Daoy (cell line): ENCODE measurements around the gene CXADR. TPM values are rescaled to one million over a fixed set of nuclear protein-coding genes. Genes with fewer than 3 reads are reported as not detected.
A peak's percentile ranks its signal among the peaks of the same experiment; 100 is the strongest.
"Not testable (repeated sequence)": the region's sequence is repeated elsewhere in the genome, so short reads cannot be mapped to it uniquely, and the experiment has no call there.

Source experiments
- DNase-seq: peaks from one replicate; pipeline ENCODE4 v3.0.0-alpha.2; 2015; ENCODE audit warnings: low read depth
- total RNA-seq: library from RNA; depleted of rRNA; stranded (reverse); fragments of >200 nt; shearing (Covaris generic); gene quantifications from 2 replicates; pipeline ENCODE4 v1.2.3, GENCODE V29; 2014; rRNA removed

Gene CXADR
- total RNA-seq = 5.1 and 7.4 TPM in 2 replicates

DNA sequence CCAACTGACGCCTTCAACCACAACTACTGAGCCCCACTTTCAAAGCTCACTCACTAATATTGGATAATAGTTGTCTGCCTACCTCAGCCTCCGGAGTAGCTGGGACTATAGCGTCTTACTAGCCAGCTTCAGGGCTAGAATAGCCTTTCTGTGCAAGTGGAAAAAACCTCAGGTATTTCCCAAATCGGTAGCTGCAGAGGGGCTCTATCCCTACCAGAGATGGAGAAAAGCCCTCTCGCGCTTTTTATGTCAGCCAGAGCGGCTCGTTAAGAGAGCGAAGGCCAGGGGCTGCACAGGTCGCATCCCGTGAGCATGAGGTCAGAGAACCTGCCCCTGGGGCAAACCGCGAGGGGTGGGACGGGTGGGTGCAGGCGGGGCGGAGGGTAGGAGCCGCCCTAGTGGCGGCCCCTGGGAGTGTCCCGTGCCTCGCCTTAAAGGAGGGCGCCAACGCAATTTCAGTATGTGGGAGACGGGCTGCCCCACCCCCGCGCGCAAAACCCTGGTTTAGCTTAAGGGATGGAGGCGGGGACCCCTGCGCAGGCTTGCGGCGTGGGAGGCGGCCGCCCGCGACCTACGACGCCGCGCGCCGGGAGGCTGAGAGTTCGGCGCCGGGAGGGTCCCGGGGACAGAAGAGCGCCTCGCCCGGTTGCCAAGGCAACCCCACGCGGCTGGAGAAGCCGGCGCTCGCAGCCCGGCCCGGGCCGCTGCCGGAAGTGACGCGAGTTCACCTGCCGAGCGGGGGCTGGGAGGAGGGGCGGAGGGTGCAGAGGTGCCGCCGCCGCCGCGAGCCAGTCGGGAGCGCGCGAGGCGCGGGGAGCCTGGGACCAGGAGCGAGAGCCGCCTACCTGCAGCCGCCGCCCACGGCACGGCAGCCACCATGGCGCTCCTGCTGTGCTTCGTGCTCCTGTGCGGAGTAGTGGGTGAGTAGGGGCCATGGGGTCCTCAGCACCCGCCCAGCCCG lies at the start of gene CXADR:
Gene CXADR (plus strand): TSS at position 791 of the 961 bp plus-strand sequence. CDS start 87 bp downstream, at position 878.
- DNase-seq = peak; percentile 78

DNA sequence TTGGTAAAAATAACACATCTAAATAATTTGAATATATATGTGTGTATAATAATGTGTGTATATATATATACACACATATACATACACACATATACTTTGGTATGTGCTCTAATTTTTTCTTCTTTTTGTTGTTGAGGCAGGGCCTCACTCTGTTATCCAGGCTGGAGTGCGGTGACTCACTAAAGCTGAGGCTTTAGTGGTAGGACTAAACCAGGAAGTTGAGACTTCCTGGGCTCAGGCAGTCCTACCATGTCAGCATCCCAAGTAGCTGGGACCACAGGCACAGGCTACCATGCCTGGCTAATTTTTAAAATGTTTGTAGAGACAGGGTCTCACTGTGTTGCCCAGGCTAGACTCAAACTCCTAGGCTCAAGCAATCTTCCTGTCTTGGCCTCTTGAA lies 46.7 kb upstream of the CXADR start:
- DNase-seq = peak; percentile 84

DNA sequence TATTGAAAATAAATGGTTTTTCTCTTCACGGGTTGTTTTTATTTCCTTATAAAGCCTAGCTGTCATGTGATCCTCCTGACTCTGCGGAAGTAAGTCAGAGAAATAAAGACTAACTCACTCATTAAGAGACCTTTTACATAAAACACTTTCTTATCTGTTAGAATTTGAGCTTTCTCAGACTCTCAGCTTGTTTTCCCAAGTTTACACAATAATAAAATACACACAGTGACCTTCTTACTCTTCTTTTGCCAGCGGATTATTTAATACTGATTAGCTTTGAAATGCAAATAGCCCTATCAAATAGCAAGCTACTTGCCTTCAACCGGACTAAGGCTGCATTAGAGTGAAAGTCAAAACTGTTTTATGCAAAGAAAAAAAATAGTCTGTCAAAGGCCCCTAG lies 45.5 kb upstream of the CXADR start:
- no peak for DNase-seq

DNA sequence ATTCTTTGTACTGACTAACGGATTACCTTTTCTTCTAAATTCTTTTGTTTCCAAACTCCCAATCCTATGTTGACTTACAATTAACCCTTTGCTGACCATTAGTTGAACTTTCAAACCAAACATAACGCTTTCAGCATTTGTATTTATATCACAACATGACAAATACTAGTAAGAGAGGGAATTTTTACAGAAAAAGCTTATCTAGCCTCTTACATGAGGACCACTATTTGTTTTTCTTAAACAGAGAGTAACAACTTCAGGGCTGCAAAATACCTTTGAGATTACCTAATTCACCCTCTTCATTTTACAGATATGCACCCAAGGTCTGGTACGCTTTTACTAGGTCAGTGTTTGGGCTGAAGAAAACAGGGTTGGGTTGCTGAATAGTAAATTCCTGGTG lies 45.0 kb upstream of the CXADR start:
- no peak for DNase-seq

DNA sequence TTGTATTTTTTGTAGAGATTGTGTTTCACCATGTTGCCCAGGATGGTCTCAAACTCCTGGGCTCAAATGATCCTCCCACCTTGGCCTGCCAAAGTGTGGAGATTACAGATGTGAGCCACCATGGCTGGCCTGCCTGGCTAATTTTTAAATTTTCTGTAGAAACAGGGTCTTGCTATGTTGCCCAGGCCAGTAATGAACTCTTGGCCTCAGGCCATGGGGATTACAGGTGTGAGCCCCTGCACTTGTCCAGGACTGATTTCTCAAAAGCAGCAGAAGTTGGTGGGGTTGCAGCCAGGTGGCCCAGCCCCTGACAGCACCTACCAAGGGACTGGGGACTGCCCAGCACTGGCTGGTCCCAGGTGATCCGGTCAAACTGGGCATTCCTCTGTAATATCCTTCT lies 44.1 kb upstream of the CXADR start:
- DNase-seq = no peak

DNA sequence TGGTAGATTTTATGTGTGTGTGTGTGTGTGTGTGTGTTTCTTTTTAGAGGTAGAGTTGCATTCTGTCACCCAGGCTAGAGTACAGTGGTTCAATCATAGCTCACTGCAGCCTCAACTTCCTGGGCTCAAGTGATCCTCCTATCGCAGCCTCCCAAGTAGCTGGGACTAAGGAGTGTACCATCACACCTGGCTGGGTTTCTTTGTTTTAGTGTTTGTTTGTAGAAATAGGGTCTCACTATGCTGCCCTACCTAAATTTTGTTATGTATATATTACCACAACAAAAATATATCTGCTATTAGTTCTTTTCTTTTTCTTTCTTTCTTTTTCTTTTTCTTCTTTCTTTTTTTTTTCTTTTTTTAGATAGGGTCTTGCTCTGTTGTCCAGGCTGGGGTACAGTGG lies 43.1 kb upstream of the CXADR start:
- DNase-seq = no peak

DNA sequence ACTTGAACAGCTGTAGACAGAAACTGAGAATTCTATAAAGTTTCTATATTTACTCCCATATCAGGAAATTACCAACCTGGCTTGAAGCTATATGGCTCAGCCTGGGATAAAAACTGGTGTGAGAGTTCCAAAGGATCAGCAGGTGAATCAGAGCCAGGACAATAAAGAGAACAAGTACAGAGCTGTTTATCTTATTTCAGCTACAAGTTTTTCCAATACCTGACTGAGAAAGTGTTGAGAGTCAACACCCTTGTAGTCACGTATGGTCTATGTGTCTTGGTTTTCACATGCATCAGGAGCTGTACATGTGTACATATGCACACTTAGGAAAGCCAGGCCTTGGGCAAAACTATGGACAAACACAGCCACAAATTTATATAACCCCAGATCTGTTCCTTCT lies 40.7 kb upstream of the CXADR start:
- no peak for DNase-seq

DNA sequence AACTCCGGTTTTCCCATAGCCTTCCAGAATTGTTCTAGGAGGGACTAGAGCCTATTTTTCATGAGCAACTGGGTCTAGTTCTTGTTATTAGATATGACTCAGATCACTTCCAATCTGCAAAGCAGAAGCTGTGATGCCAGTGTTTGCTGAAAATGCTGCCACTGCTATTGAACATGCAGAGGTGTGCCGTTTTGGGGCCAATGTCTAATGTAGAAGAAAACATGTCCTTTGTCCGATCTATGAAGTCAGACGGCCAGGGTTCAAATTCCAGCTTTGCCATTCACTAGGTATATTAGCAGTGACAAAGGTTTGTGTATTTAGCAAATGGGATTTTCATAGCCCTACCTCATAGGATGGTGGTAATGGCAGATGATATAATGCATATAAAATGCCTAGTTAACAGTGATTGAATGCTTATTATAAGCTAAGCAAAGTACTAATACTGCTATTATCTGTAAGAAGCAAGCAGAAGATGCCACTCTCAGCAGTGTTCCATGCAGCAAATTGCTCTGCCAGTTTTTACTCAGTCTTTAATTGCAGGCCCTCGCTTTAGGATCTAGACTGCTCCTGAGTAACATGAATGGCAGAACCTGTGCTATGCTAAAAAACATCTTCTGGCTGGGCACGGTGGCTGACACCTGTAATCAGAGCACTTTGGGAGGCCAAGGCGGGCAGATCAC lies 40.1 kb upstream of the CXADR start:
- DNase-seq = no peak

DNA sequence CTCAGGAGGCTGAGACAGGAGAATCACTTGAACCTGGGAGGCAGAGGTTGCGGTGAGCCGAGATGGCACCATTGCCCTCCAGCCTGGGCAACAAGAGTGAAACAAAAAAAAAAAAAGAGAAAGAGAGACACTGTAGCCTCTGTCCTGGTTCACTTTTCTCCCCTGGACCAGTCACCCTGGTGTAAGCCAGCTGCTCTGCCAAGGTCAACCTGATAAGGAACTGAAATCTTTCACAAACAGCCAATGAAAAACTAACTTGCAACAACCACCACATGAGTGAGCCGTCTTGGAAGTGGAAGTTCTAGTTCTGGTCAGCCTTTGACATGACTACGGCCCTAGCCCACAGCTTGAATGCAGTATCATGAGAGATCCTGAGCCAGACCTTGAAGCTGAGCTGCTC lies 36.8 kb upstream of the CXADR start:
- no peak for DNase-seq

DNA sequence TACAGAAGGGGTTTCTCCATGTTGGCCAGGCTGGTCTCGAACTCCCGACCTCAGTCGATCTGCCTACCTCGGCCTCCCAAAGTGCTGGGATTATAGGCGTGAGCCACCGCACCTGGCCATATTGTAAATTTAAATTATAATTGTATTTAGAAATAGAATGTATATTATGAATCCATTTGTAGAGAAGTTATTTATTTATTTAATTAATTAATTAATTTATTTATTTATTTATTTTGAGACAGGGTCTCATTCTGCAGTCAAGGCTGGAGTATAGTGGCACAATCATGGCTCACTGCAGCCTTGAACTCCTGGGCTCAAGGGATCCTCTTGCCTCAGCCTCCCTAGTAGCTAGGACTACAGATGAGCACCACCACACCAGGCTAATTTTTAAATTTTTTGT lies 34.7 kb upstream of the CXADR start:
- not testable (repeated sequence) for DNase-seq

DNA sequence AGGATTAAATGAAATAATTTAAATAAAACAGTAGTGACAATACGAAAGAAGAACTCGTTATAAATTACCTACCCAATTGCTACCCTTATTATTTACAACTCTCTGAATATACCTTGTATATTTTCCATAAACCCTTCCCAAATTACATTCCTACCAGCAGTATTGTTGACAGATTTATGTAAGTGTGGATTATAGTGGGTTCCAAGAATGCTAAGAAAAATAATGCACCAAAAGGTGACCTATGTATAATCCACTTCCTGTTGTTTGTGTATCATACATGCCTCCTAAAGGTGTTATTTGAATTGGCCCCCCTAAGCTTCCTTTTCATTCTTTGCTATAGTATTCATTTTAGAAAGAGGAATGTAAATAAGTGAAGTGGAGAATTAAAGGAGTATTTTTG lies 33.2 kb upstream of the CXADR start:
- DNase-seq = no peak

DNA sequence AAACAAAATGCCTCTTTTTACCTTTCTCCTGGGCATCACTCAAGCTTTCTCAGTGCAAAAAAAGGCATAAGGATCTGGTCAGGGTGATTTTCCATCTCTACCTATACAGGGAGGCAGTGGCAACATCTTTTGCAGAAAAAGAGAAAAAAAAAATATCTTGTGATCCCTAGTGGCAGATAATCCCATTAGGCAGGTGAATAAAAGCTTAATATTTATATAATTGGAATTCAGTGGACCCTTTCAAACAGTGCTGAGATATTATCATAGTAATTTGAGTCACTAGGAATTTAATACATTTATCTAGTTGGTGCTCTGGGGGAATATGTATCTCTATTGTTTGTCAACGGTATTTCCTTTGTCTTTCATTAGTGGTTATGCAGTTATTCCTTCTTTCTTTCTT lies 29.9 kb upstream of the CXADR start:
- no peak for DNase-seq

DNA sequence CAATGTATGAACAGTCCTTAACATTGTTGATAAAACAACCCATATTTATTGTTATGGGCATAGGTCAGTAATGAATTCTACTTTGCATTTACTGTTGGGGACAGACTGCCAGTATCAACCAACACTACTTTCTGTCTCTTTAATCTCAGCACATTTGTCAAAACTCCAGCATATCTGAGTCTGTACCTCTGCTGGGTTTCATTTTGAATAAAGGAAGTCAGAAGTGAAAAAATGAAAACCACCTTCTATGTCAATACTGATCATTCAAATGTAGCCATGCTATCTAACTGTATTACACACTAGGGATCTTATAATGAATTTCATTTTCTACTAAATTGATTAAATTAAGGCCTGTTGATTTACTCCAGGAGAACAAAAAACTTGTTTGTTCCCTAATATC lies 24.2 kb upstream of the CXADR start:
- DNase-seq = no peak

DNA sequence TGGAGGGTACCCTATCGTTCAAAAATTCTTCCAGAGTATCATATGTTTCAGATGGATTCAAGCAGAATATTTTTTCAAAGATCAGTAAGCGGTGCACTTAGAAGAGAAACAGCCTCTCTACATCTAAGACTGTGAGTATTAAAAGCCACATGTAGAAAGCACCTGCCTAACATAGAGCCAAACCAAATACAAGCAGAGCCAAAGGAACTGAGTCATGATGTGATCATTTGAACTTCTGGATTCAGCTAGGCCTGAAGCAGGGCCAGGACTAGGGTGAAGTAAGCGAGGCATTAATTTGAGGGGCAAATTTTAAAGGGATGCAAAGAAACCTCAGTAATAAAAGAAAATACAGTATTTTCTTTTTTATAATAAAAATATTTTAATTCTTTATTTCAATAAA lies 23.3 kb upstream of the CXADR start:
- DNase-seq = peak; percentile 73

DNA sequence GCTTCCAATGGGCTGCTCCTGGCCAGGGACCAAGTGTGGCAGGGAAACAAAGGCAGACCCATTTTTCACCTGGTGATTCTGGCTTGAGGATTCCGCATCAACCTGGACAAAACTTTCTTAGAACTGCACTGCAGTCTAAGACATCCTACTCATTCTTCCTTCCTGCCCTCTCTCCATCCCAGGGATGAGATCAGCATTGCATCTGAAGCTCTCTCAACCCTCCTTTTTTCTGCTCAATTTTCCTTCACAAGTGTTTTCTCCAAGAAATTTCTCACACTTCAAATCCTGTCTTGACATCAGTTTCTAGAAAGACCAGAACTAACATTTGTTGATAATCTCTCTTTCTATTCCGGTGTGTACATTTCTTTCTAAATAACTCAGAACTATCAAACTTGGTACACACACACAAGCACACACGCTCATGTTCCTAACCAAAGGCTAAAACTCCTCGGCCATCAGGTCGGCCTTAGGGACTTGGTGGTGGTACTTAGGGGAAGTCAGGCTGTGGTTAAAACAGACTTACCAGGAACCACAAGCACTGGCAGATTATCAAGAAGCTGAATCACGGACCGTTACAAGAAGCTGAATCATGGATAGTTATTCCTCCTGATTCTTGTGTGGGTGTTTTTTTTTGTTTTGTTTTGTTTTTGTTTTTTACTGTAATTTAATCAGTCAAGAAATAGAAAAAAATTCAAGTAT lies 21.0 kb upstream of the CXADR start:
- peak; percentile 97 for DNase-seq

DNA sequence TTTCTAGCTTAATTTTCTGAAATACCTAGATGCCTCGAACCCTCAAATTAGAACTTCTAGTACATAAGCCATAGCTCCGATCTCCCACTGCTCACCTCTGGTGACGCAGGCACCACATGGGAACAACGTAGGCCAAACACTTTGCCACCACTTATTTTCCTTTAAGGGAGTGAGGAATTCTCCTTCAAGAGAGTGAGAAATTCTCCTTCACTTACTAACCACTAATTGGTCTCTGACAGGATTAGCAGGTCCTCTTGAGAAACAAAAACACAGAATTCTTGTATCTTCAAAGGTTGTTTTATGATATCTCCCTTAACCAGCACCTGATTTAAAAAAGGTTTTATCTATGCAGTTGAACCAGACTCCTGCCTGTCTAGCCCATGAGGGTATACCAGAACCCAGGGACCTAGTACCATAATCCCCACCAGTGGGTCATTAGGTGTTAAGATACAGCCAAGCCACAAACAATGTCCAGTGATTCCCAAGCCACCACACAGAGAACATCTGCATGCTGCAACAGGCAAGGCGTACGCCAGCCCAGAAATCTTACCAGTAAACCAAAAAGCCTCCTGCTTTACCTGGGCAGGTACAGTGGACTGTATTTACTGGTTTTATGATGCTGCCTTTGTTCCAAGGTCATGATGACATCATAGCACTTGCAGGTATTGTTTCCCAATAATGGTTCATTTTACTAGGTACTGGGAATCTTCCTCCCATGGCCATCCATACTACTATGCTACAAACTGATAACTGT lies 20.3 kb upstream of the CXADR start:
- DNase-seq = peak; percentile 71

DNA sequence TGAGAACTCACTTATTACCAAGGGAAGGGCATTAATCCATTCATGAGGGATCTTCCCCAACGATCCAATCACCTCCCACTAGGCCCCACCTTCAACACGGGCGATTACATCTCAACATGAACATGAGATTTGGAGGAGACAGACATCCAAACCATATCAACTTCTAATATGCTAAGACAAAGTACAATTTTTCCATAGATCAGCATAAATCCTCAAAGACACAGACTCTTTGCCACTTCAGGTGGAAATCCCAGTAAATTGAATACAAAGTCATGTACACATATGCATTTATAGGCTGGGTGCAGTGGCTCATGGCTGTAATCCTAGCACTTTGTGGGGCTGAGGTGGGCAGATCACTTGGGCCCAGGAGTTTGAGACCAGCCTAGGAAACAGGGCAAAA lies 18.8 kb upstream of the CXADR start:
- no peak for DNase-seq

DNA sequence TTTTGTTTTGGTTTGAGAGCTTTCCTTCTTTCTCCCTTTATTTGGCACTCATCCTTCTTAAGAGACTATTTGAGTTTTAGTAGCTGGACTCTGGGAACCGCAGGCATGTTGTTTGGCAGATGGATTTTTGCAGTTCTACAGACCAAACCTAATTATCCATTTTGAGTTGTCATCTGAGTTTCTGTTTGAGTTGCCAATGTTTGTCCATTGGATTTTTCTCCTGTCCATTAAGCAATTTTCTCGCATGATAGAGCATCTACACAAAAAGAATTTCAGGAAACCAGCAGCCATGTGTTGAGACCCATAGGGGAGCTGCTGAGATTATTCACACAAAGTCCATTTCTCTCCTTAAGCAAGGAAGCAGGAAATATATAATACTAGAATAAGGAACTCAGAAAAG lies 17.2 kb upstream of the CXADR start:
- peak; percentile 51 for DNase-seq

DNA sequence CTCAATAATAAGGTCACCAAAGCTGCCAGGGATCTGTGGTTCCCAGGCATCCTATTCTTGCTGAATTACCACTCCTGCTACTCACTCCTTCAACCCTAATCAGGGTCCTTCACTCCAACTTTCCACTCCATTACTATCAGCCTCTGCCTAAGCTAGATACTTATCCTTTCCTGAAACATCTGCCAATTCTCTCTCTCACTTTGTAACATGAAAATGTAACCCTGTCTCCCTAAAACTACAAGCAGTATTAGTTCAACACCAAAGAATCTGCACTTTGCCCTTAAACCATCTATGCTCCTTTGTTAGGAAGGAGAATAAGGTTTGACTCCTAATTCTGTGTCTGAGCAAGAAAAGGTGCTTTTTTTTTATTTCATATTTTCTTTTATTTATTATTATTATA lies 15.5 kb upstream of the CXADR start:
- no peak for DNase-seq

DNA sequence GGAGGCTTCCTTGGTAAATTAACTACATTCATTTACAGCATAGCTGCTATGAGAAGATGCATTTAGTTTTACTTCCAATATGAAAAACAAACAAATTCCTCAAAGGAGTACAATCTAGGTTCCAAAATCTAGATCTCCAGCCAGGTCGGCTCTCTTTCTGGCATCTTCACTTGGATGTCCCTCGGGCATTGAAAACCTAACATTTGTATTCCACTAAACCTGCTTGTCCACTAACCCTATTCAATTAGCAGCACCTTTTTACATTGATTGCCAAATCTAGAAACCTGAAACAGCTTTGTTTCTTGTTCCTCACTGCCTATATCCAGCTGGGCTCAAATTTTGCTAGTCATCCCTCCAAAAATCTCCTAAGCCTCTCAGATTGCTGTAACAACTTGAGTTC lies 14.3 kb upstream of the CXADR start:
- no peak for DNase-seq

DNA sequence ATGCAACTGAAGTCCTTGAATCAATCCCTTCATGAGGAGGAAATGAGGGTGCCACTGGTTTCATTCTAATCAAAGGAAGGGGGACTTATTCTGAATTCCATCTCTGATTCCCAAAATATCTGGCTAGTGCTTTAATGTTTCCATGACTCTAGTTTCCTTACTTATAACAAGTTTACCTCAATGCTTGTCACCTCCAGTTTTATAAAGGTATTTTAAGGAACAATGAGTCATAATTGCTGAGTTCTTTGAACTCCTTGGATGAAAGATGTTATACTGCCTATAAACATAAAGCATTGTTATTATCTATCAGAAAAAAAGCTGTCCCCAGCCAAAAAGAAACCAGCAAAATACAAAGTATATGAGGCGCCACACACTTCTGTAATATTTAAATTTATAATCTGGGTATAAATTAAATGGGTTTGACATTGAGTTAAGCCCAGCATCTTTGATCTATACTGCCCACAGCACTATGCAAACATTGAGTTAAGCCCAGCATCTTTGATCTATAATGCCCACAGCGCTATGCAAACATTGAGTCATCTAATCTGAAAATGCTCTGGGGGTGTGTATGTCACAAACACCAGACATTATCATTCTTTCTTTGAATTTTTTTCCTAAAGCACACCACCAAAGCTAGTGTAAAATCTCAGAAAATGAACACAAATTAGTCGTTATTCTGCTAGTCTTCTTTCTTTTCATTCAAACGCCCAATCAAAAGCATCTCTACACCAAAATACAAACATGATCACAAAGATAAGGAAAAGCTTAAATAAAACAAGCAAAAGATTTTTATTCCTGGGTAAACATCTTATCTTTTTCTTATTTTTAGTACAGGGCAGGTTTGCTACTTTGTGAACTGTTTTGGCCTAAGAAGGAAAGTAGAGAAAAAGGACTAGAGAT lies 11.5 kb upstream of the CXADR start:
- DNase-seq = peak; percentile 58
